ENCODE measurements around the gene SCARB1. TPM values are rescaled to one million over a fixed set of nuclear protein-coding genes. Genes with fewer than 3 reads are reported as not detected.

The SCARB1 gene
- total and polyA plus RNA-seq, 8 donors, result 23.5 to 36.5 (median 30.4) TPM

- ATAC-seq (peak; percentile 83), DNase-seq (peak in 2 of 4 donors; percentile 89 to 92)
- peak overlapping the region; percentile 55 to 83 for H3K27ac ChIP-seq
- intact Hi-C loops (cut with DNase I), result no loop called here
- H3K4me3 ChIP-seq, result no peak overlapping the region
- no peak for TF ChIP-seq CTCF (IDR thresholded peaks at IDR 0.05)
- peaks cover 8 to 50% of the 10 kb centered on the region in 2 donors for H3K4me1 ChIP-seq
- H3K36me3 ChIP-seq, result no peaks in the 10 kb centered on the region
- no peaks in the 10 kb centered on the region for H3K27me3 ChIP-seq
- H3K9me3 ChIP-seq, result no peaks in the 10 kb centered on the region
Observed at GRCh38 chr12:124852329-124852831, 11.3 kb downstream of the SCARB1 start.

GRCh38 chr12:124851342-124851741 is 12.3 kb downstream of the SCARB1 start:
- DNase-seq (no peak), ATAC-seq (no peak)
- H3K27ac ChIP-seq, result no peak overlapping the region
- H3K27me3 ChIP-seq, result no peaks in the 10 kb centered on the region
- H3K4me3 ChIP-seq, result no peak overlapping the region
- intact Hi-C loops (cut with DNase I), result no loop called here
- TF ChIP-seq CTCF (IDR thresholded peaks at IDR 0.05), result no peak
- peaks cover 5 to 49% of the 10 kb centered on the region in 2 donors for H3K4me1 ChIP-seq
- H3K36me3 ChIP-seq, result no peaks in the 10 kb centered on the region
- no peaks in the 10 kb centered on the region for H3K9me3 ChIP-seq

- H3K9me3 ChIP-seq, result no peaks in the 10 kb centered on the region
- H3K27ac ChIP-seq, result peak overlapping the region in 1 of 2 donors; percentile 28
- H3K4me3 ChIP-seq, result no peak overlapping the region
- intact Hi-C loops (cut with DNase I), result no loop called here
- DNase-seq (no peak), ATAC-seq (no peak)
- peaks cover 0 to 32% of the 10 kb centered on the region in 2 donors for H3K4me1 ChIP-seq
- no peaks in the 10 kb centered on the region for H3K36me3 ChIP-seq
- H3K27me3 ChIP-seq, result no peaks in the 10 kb centered on the region
- no peak for TF ChIP-seq CTCF (IDR thresholded peaks at IDR 0.05)
Observed at GRCh38 chr12:124849382-124849781, 14.3 kb downstream of the SCARB1 start.

- H3K4me3 ChIP-seq, result no peak overlapping the region
- H3K27ac ChIP-seq, result no peak overlapping the region
- ATAC-seq (no peak), DNase-seq (no peak)
- no peaks in the 10 kb centered on the region for H3K27me3 ChIP-seq
- H3K9me3 ChIP-seq, result no peaks in the 10 kb centered on the region
- H3K36me3 ChIP-seq, result no peaks in the 10 kb centered on the region
- intact Hi-C loops (cut with DNase I), result no loop called here
- no peak for TF ChIP-seq CTCF (IDR thresholded peaks at IDR 0.05)
- H3K4me1 ChIP-seq, result peaks cover 0 to 32% of the 10 kb centered on the region in 2 donors
Observed at GRCh38 chr12:124848621-124849380, 14.9 kb downstream of the SCARB1 start.

Data from left lung (tissue), 10 donors.